HT-29 (cell line): ENCODE data around the gene SMOC2. TPM values are rescaled to one million over a fixed set of nuclear protein-coding genes. Genes with fewer than 3 reads are reported as not detected.
"Not testable (repeated sequence)": the region's sequence is repeated elsewhere in the genome, so short reads cannot be mapped to it uniquely, and the experiment has no call there.

Experiments used
- DNase-seq: peaks from one replicate; pipeline ENCODE4 v3.0.0-alpha.2; 2015; ENCODE audit warnings: low spot score
- total RNA-seq: library from RNA; depleted of rRNA; stranded (reverse); fragments of >200 nt; shearing (Covaris generic); gene quantifications from 2 replicates; pipeline ENCODE4 v1.2.3, GENCODE V29; 2014

The SMOC2 gene
- total RNA-seq, 1 experiment from 2014 or later = not detected

- DNase-seq = not testable (repeated sequence)
These were observed 132.4 kb downstream of the SMOC2 start for GRCh38 chr6:168573276-168573835.

DNA sequence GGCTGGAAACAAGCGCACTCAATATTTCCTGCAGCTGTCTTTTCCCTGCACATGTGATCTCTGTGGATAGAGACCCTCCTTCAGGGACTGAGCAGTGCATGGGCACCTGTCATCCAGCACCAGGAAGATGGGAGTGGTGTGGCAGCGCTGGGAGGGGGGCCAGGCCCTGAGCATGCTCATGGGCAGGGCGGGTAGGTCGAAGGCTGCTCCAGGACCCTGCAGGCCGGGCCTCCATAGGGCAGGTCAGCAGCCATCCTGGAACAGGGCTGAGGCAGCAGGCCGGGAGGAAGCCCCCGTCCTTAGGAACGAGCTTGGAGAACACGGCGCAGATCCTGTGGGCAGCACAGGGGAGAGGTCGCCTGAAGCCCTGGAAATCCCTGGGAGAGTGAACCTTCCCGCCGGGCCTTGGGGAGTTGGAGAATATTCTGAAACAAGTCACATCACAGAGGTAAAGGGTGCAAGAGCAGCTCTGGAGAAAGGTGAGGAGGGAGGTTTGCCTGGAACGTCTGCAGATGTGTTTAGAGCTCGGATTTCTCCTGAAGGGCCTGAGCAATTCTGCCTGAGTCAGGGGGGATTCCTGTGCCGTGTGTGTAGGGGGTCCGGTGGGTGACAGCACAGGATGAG lies 133.2 kb downstream of the SMOC2 start:
- DNase-seq = no peak

- no peak for DNase-seq
These were observed 133.8 kb downstream of the SMOC2 start for GRCh38 chr6:168574699-168575195.

DNA sequence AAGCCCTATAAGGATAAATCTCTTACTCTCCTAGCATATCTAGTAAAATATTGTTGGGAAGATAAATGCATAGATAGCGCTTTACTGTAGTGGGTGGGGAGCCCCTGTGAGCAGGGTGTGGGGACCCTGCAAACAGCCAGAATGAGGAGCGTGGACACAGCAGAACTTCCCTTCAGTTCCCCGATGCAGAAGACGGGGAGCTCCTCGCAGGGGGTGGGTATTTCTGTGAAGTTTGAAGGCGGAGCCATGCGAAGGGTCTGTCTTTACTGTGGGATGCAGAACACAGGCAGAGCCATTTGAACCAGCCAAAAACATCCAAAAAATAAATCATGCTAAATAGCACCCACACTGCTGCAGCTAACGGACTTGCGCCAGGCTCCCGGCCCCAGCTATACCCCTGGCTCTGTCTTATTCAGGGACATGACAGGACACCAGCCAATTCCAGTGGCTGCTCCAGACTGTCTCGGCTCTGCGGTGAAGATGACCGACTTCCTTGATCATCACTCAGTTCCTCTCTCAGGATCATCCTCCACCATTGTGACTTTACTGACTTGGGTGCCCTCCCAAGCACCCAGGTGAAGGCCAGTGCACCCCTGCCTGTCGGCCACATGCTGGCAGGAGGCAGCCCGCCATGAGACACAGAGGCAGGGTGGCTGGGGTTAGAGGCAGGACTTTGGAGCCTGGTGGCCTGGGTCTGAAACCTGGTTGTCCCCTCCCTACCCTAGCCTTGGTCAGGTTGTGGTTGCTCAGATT lies 134.5 kb downstream of the SMOC2 start:
- no peak for DNase-seq

GRCh38 chr6:168576388-168576787 lies 135.4 kb downstream of the SMOC2 start:
- DNase-seq = no peak

DNA sequence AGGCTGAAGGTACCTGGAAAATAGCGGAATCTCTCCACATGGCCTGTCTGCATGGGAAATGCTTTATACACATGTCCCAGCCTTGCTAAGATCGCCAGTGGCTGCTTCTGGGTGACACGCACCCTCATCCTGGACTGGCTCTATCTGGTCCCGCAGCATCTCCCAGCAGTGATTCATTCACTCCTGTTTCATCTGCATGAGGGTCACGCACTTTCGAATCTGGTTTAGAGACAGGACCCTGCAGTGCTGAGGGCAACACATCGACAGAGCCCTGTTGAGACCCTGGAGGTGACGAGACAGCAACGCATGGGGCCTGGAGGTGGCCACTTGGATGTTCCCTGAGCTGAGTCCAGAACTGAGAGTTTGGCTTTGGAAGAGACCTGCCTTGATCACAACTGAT lies 136.5 kb downstream of the SMOC2 start:
- DNase-seq = no peak

DNA sequence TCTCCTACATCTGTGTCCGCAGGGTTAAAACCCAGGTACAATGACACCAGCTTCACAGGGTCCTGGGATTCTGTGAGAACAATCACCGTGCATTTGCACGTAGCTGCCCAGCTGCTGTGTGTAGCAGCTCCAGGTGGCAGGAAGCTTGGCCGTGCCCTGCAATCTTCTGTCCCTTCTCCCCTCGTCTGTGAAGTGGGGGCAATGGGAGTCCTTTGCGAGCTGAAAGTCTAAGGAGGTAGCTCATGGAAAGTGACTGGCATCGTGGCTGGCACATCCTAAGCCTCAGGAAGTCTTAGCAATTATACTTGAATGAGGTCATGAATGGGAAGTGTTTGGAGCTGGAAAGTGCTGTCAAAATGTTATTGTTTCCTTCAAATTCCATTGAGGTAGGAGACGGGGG lies 137.1 kb downstream of the SMOC2 start:
- DNase-seq = no peak

DNA sequence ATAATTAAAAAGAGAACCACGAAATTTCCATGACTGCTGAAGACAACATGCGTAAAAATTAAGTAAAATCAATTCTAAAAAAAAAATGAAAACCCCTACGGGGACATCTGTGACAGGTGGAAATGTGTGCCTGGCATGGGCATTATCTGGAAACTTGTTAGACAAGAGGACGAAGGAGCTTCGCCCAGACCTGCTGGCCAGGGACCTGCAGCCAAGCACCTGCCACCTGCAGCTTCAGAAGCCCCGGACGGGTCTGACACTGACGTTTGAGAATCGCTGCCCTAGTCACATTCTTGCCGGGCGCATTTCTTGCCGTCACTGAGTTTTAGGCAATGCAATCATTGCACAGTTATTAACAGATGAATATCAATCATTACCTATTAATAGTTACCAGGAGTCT lies 140.3 kb downstream of the SMOC2 start:
- no peak for DNase-seq

DNA sequence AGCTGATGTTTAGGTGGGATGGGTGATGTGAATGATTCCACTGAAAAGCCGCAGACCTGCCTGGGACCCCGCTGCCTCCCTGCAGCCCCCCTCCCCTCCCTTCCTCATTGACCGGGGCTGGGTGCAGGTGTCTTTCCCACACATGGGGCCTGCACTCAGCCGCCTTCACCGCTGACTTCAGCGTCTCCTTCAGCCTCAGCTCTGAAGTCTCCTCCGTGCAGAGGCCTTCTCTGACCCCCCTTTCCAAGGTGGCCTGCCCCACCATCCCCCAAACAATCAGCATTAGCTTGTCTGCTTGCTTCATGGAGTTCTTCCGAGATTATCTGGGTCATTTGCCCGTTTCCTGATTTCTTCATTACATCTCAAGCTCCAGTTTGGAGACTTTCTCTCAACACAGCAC lies 140.7 kb downstream of the SMOC2 start:
- DNase-seq = no peak

DNA sequence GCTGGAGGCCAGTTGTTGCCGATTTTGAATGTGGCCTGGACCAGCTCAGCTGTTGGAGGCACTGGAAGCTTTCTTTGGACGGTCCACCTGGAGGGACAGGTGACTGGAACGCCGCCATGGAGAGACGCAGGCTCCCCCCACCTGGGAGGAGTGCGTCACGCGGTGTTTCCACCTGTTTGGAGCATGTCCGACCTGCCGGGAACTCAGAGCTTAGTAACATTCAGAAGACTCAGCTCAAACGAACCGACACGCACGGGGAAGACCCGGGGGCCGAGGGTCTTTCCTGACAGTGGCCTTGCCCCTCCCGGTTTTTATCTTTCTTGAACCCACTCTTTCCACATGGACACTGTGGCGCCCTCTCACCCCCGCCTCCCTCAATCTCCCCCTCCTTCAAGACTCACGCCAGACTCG lies 141.6 kb downstream of the SMOC2 start:
- DNase-seq = no peak

DNA sequence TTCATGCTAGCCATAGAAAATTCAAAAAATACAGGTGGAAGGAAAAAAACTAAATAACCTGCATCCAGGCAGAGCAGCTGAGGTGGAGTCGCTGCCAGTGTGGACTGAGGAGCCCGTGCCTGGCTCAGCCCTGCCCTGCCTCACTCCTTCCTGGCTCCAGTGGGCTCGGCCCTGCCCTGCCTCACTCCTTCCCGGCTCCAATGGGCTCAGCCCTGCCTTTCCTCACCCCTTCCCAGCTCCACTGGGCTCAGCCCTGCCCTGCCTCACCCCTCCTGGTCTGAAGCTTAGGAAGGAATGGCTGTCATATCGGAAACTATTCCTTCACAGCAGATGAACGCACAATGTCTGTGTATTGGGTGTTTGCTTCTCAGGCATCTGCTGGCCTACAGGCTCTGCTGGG lies 142.1 kb downstream of the SMOC2 start:
- DNase-seq = no peak

- no peak for DNase-seq
These were observed 142.8 kb downstream of the SMOC2 start for GRCh38 chr6:168583821-168584220.

DNA sequence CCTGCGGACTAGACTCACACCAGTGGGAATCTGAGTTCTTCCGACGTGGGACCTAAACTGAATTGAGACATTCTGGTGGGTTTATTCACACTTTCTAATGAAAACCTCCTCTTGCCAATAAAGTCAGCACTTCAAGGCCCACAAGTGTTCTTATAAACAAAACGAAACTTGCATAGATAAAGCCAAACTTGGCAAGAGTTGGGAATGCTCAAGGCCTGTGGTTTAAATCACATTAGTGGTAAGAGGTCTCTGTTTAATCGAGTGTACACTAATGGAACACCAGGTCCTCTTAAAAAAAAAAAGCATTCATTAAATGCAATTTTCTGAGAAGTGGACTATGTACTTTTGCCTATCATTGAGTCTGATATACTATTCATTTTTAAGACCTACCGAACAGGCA lies 143.3 kb downstream of the SMOC2 start:
- DNase-seq = no peak

DNA sequence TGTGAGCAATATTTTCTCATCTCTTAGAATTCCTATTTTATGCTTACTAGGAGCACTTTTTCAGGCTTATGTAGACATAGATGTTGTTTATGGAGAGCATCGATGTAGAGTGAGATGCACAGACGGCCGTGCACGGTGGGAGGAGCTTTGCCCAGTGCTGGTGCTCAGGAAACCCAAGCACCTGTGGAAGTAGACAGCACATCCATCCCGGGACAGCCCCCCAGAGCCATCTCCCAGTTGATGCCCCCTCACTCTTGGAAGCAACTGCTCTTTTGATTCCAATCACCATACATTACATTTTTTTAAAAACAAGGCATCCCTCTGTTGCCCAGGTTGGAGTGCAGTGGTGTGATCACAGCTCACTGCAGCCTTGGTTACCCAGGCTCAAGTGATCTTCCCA lies 143.7 kb downstream of the SMOC2 start:
- DNase-seq = no peak

DNA sequence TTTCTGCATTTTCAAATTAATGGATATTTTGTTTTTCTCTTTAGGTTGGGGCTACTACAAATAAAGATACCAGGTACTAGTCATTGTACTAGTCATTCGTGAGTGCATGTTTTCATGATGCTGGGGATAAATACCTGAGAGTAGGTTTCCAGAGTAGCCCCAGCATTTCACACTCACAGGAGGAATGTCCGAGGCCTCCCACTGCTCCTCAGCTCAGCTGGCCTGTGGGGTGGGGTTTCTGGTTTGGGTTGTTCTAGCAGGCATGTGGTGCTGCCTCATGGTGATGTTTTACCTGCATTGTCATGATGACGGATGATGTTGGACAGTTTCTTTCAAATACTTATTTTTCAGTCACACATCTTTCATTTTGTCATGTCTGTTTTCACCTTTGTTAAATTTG lies 144.5 kb downstream of the SMOC2 start:
- DNase-seq = no peak

DNA sequence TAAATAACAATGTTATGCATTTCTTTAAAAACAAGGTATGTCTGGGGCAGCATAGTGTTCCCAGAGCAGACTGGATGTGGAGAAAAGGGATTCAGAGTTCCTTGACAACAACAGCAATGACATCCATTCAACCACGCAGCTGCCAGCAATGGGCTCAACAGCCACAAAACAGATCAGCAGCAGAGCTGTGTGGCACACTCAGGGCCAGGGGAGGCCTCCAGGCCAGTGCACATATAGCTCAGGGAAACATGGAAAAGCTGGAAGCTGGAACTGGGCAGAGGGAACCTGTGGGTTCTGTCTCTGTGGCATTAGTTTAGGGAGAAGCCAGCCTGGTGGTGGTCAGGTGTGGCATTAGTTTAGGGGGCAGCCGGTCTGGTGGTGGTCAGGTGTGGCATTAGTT lies 148.3 kb downstream of the SMOC2 start:
- DNase-seq = no peak

- DNase-seq = no peak
These were observed 149.4 kb downstream of the SMOC2 start for GRCh38 chr6:168590406-168590805.

GRCh38 chr6:168596344-168596743 lies 155.4 kb downstream of the SMOC2 start:
- DNase-seq = no peak

- no peak for DNase-seq
These were observed 156.5 kb downstream of the SMOC2 start for GRCh38 chr6:168597471-168597875.

GRCh38 chr6:168598251-168599117 lies 157.5 kb downstream of the SMOC2 start:
- no peak for DNase-seq

- DNase-seq = no peak
These were observed 158.1 kb downstream of the SMOC2 start for GRCh38 chr6:168599118-168599494.

- DNase-seq = no peak
These were observed 158.9 kb downstream of the SMOC2 start for GRCh38 chr6:168599769-168600330.
